MM.1S (cell line): ENCODE data around the gene RIPOR3.

ENCODE experiments used
- EZH2 ChIP-seq: fragments of 300-600 bp; sonication (generic); optimal IDR thresholded peaks from 2 replicates; pipeline ENCODE3; 2017; ENCODE audit warnings: low read depth, mild to moderate bottlenecking, antibody characterized with exemption, low read length, mixed read lengths
- EZH2phosphoT487 ChIP-seq: fragments of 300-600 bp; sonication (generic); IDR thresholded peaks from 2 replicates; pipeline ENCODE4 v1.6.1; 2018; ENCODE audit warnings: antibody characterized with exemption, low read length
- TF ChIP-seq, protein P1 (sequence below): fragments of 300-600 bp; sonication (generic); IDR thresholded peaks from 2 replicates; pipeline ENCODE4 v1.5.1; 2016; ENCODE audit warnings: antibody characterized with exemption, low read length, mixed read lengths

DNA sequence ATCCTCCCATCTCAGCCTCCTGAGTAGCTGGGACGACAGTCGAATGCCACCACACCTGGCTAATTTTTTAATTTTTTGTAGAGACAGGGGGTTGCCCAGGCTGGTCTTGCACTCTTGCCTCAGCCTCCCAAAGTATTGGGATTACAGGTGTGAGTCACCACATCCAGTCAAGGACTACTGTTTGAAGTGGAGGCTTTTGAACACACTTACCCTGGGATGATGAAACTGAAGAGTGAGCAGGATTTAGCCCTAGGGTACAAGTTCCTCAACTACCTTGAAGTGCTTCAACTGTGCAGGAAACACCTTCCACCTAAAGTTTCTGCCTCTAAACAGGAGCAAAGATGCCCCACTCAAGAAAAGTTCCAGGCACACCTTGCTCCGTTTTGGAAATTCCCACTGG is 24.4 kb upstream of the RIPOR3 start:
- TF ChIP-seq EZH2phosphoT487 (no peak), EZH2 (no peak)
- TF ChIP-seq, protein P1, sequence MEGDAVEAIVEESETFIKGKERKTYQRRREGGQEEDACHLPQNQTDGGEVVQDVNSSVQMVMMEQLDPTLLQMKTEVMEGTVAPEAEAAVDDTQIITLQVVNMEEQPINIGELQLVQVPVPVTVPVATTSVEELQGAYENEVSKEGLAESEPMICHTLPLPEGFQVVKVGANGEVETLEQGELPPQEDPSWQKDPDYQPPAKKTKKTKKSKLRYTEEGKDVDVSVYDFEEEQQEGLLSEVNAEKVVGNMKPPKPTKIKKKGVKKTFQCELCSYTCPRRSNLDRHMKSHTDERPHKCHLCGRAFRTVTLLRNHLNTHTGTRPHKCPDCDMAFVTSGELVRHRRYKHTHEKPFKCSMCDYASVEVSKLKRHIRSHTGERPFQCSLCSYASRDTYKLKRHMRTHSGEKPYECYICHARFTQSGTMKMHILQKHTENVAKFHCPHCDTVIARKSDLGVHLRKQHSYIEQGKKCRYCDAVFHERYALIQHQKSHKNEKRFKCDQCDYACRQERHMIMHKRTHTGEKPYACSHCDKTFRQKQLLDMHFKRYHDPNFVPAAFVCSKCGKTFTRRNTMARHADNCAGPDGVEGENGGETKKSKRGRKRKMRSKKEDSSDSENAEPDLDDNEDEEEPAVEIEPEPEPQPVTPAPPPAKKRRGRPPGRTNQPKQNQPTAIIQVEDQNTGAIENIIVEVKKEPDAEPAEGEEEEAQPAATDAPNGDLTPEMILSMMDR = no peak
